ENCODE measurements around the gene RNF135.
"Not testable (repeated sequence)": the region's sequence is repeated elsewhere in the genome, so short reads cannot be mapped to it uniquely, and the experiment has no call there.

The RNF135 gene

DNA sequence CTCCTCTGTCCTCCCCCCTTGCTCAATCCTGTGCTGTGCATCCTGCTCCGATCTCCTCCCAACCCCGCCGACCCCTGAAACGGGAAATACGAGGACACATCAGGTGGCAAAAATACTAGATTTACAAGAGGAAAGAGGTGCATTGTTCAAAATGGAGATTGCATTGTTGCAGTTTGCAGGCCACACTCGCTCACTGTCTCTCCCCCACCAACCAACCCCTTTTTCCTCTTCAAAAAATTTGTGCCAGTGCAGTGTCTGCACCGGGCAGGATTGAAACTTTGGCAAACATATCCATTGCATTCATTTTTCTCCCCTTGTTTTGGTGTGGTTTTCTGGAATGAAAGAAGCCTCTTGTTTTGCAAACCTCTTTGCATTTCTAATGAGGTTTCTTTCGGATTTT is 61.0 kb downstream of the RNF135 start:
- TF ChIP-seq, protein P1, sequence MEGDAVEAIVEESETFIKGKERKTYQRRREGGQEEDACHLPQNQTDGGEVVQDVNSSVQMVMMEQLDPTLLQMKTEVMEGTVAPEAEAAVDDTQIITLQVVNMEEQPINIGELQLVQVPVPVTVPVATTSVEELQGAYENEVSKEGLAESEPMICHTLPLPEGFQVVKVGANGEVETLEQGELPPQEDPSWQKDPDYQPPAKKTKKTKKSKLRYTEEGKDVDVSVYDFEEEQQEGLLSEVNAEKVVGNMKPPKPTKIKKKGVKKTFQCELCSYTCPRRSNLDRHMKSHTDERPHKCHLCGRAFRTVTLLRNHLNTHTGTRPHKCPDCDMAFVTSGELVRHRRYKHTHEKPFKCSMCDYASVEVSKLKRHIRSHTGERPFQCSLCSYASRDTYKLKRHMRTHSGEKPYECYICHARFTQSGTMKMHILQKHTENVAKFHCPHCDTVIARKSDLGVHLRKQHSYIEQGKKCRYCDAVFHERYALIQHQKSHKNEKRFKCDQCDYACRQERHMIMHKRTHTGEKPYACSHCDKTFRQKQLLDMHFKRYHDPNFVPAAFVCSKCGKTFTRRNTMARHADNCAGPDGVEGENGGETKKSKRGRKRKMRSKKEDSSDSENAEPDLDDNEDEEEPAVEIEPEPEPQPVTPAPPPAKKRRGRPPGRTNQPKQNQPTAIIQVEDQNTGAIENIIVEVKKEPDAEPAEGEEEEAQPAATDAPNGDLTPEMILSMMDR (conservative IDR thresholded peaks at IDR 0.05; ENCODE audit: low read depth, low read length) = no peak
- DNase-seq (ENCODE audit: low read depth) = no peak
- H3K4me3 ChIP-seq (ENCODE audit: low read depth, low read length) = no peak overlapping the region

GRCh38 chr17:31035611-31036010 is 64.8 kb downstream of the RNF135 start:
- not testable (repeated sequence) for DNase-seq (ENCODE audit: low read depth); H3K4me3 ChIP-seq (ENCODE audit: low read depth, low read length)

DNA sequence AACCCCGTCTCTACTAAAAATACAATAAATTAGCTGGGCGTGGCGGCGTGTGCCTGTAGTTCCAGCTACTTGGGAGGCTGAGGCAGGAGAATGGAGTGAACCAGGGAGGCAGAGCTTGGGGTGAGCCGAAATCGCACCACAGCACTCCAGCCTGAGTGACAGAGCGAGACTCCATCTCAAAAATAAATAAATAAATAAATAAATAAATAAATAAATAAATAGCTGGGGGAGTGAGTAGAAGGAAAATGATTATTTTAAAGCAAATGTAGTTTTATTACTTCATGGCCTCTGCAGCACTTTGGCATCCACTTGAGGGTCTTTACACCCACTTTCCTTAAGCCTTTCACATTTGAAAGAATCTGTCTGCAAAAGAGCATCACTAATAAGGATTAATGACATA is 70.0 kb downstream of the RNF135 start:
- H3K4me3 ChIP-seq (ENCODE audit: low read depth, low read length); DNase-seq (ENCODE audit: low read depth): not testable (repeated sequence)

GRCh38 chr17:31042378-31042777 is 71.5 kb downstream of the RNF135 start:
- DNase-seq (ENCODE audit: low read depth); H3K4me3 ChIP-seq (ENCODE audit: low read depth, low read length): not testable (repeated sequence)

GRCh38 chr17:31046856-31047425 is 76.1 kb downstream of the RNF135 start:
- not testable (repeated sequence) for DNase-seq (ENCODE audit: low read depth); H3K4me3 ChIP-seq (ENCODE audit: low read depth, low read length)

DNA sequence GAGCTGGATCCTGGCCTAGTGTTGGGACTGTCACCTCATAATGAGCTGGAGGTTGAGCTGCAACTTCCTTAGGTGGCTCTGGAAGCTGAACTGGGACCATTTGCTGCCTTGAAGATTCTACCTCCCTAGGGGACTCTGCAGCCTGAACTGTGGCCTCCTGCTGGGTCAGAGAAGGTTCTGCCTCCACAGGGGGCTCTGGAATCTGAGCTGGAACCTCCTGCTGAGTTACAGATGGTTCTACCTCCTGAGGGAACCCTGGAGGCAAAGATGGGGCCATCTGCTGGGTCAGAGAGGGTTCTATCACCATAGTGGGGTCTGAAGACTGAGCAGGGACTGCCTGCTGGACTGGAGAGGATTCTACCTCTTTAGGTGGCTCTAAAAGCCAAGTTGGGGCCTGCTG is 77.3 kb downstream of the RNF135 start:
- TF ChIP-seq, protein P1 (conservative IDR thresholded peaks at IDR 0.05; ENCODE audit: low read depth, low read length) = no peak

GRCh38 chr17:31048780-31049179 is 77.9 kb downstream of the RNF135 start:
- no peak overlapping the region for H3K4me3 ChIP-seq (ENCODE audit: low read depth, low read length)
- DNase-seq (ENCODE audit: low read depth) = peak; percentile 43
- TF ChIP-seq, protein P1 (conservative IDR thresholded peaks at IDR 0.05; ENCODE audit: low read depth, low read length) = no peak

More for the DNA sequence above, 77.3 kb downstream of the RNF135 start:
- H3K4me3 ChIP-seq (ENCODE audit: low read depth, low read length) = no peak overlapping the region
- DNase-seq (ENCODE audit: low read depth) = no peak
